ENCODE measurements around the gene MYH9.
"Not testable (repeated sequence)": the region's sequence is repeated elsewhere in the genome, so short reads cannot be mapped to it uniquely, and the experiment has no call there.

Gene MYH9

GRCh38 chr22:36395915-36396314 is 8.1 kb upstream of the MYH9 start:
- ChIA-PET POLR2A (ENCODE audit: low non-redundant PET) (no interaction called here), CTCF (no interaction called here)
- no peak for TF ChIP-seq CTCF (conservative IDR thresholded peaks at IDR 0.05; ENCODE audit: low read depth)
- peak overlapping the region; percentile 86 for H3K27ac ChIP-seq
- peak; percentile 81 for DNase-seq (ENCODE audit: low spot score)

- DNase-seq (ENCODE audit: low spot score), result no peak
- TF ChIP-seq CTCF (conservative IDR thresholded peaks at IDR 0.05; ENCODE audit: low read depth), result no peak
- H3K27ac ChIP-seq, result peak overlapping the region; percentile 86
- CTCF ChIA-PET, result no interaction called here
- POLR2A ChIA-PET (ENCODE audit: low non-redundant PET), result no interaction called here
Measured at GRCh38 chr22:36395055-36395849, 7.5 kb upstream of the MYH9 start.

- no peak for TF ChIP-seq CTCF (conservative IDR thresholded peaks at IDR 0.05; ENCODE audit: low read depth)
- ChIA-PET CTCF (no interaction called here), POLR2A (ENCODE audit: low non-redundant PET) (no interaction called here)
- DNase-seq (ENCODE audit: low spot score), result no peak
- peak overlapping the region; percentile 44 for H3K27ac ChIP-seq
Measured at GRCh38 chr22:36391638-36392037, 3.9 kb upstream of the MYH9 start.

- H3K27ac ChIP-seq, result peak overlapping the region; percentile 46
- DNase-seq (ENCODE audit: low spot score); CTCF ChIA-PET; POLR2A ChIA-PET (ENCODE audit: low non-redundant PET): not testable (repeated sequence)
Measured at GRCh38 chr22:36389122-36389521, 1.4 kb upstream of the MYH9 start.

- ChIA-PET CTCF (interaction anchor here (1.0 kb wide), 1 partner anchor 83 kb away, joined by 3 read pairs; no protein-coding TSS in a partner anchor), POLR2A (ENCODE audit: low non-redundant PET) (interaction anchor here (0.7 to 1.4 kb wide), 5 partner anchors 18 to 81 kb away, joined by 3 to 6 read pairs (median 4); no protein-coding TSS in a partner anchor)
- H3K27ac ChIP-seq, result peak overlapping the region; percentile 99
- DNase-seq (ENCODE audit: low spot score), result no peak
- no peak for TF ChIP-seq CTCF (conservative IDR thresholded peaks at IDR 0.05; ENCODE audit: low read depth)
Measured at GRCh38 chr22:36387709-36387958, 133 bp downstream of the MYH9 start.

GRCh38 chr22:36386900-36387708 is 663 bp downstream of the MYH9 start:
- ChIA-PET POLR2A (ENCODE audit: low non-redundant PET) (interaction anchor here (1.0 to 1.4 kb wide), 3 partner anchors 19 to 48 kb away, joined by 3 to 6 read pairs (median 4); no protein-coding TSS in a partner anchor), CTCF (interaction anchor here (1.0 kb wide), 1 partner anchor 83 kb away, joined by 3 read pairs; no protein-coding TSS in a partner anchor)
- TF ChIP-seq CTCF (conservative IDR thresholded peaks at IDR 0.05; ENCODE audit: low read depth), result no peak
- peak overlapping the region; percentile 99 for H3K27ac ChIP-seq
- DNase-seq (ENCODE audit: low spot score), result no peak
